ENCODE data around the gene NRXN3.

The NRXN3 gene

DNA sequence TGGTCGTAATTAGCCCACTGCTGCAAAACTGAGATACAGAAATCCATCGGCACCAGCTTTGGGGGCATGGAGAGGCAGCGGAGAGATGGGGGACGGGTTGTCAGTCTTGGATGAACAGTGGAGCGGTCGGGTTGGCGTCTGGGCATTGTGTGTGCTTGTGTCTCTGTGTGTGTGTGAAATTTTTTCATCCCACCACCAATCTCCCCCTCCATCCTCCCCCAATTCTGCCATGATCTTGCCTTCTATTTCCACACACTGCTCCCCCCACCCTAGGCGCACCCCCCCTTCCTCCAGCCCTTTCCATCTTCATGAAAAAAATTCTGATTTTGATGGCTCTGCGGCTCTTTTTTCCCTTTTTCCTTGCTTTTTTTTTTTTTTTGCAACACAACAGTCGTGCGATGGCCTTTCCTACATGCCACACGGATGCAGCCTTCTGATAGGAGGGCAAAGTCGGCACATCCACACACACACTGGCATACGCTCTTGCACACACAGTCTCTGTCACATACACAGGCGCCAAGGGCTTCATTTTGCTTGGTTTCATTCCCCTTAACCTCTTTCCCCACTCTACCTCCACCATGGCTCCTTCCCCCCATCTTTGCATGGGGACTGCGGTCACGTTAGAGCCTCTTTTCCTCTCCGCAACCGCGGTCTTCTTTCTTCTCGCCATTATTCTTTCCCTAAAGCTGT is 3.3 kb downstream of the NRXN3 start:
- no peak for DNase-seq (ENCODE audit: low read depth)

DNA sequence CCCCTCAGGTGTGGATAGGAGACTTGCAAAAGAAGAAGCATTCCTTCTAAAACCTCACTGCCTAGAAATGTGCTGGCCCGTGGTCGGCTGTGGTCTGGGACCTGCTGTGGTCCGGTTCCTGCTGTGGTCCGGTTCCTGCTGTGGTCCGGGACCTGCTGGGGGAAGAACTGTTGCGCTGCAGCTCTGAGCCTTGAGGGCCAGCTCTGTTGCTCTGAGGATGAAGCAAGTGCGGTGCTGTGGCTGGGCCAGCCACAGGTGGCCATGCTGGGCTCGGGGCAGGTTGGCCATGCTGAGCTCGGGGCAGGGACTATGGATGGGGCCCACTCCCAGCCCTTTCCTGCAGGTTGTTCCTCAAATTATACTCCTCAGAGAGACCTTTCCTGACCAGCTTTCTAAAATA is 5.2 kb downstream of the NRXN3 start:
- DNase-seq (ENCODE audit: low read depth) = no peak

DNA sequence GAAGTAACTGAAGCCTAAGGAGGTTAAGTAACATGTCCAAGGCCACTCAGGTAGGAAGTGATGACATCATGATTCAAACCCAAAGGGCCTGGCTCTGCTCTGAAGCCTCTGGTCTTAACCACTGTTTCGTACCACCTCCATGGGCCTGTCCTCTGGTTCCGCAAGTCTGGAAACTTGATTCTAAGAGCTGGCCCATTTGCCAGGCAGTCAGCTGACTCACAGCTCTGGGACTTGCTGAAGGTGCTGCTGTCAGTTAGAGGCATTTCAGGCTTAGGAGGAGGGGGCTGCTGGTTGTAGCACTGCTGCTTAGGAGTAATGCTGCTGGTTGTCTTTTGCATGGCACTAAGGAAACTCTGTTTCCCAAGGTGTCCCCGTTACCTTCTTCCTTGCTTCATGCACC is 7.9 kb downstream of the NRXN3 start:
- no peak for DNase-seq (ENCODE audit: low read depth)

- DNase-seq (ENCODE audit: low read depth) = no peak
Measured at GRCh38 chr14:78178971-78179370, 8.8 kb downstream of the NRXN3 start.

- no peak for DNase-seq (ENCODE audit: low read depth)
Measured at GRCh38 chr14:78181270-78181669, 11.1 kb downstream of the NRXN3 start.

- DNase-seq (ENCODE audit: low read depth) = no peak
Measured at GRCh38 chr14:78182722-78183121, 12.5 kb downstream of the NRXN3 start.

GRCh38 chr14:78184157-78184556 is 14.0 kb downstream of the NRXN3 start:
- DNase-seq (ENCODE audit: low read depth) = no peak

GRCh38 chr14:78186277-78186676 is 16.1 kb downstream of the NRXN3 start:
- DNase-seq (ENCODE audit: low read depth) = no peak

DNA sequence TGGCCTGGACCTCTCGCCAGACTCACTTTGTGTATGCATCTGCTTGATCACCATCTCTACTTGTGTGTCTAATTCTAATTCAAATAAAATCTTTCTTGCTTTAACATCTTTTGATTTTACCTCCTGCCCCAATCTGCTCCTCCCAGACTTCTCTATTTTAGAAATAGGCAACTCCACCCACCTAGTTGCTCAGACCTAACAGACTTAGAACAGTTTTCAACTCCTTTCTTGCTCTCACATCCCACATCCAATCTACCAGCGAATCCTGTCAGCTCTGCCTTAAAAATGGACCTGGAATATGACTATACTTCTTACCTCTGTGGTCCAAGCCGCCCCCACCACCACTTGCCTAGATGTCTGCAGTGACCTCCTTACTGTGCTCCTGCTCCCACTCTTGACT is 18.7 kb downstream of the NRXN3 start:
- no peak for DNase-seq (ENCODE audit: low read depth)

- DNase-seq (ENCODE audit: low read depth) = no peak
Measured at GRCh38 chr14:78195431-78195830, 25.3 kb downstream of the NRXN3 start.

- no peak for DNase-seq (ENCODE audit: low read depth)
Measured at GRCh38 chr14:78196323-78196722, 26.1 kb downstream of the NRXN3 start.

DNA sequence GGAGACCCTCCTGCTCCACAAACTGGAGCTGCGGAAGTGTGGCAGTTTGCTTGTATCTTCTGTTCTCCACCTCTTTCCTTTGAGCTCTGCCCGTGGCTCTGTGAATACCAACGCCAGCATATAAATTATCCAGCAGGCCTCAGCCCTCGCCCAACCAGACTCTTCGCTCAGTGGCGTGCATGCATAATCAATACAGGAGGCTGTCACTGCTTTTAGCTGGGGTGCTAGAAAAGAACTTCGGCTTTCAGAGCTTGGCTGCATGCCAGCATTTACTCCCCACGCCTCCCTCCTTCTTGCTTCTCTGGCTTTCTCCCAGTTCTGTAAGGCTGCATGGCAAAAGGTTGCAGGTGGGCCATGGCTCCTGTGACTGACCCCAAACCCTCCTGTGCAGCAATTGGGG is 26.9 kb downstream of the NRXN3 start:
- no peak for DNase-seq (ENCODE audit: low read depth)

DNA sequence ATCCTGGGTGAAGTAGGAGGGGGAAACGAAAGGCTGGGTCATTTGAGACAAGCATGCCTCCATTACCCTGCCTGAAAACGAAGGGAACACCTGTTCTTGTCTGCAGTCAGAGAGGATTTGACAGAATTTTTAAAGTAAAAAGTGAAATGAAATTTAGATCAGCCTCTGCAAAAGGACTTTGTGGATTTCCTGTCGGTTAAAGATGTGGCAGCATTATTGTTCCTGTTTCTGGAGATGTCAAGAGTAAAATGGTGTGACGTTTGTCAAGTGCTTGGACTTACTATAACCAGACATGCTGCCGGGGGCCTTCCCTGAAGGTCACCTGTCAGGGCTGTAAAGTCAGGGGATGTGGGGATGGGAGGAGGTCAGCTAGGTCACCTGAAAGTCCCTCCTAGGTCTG is 32.0 kb downstream of the NRXN3 start:
- no peak for DNase-seq (ENCODE audit: low read depth)

DNA sequence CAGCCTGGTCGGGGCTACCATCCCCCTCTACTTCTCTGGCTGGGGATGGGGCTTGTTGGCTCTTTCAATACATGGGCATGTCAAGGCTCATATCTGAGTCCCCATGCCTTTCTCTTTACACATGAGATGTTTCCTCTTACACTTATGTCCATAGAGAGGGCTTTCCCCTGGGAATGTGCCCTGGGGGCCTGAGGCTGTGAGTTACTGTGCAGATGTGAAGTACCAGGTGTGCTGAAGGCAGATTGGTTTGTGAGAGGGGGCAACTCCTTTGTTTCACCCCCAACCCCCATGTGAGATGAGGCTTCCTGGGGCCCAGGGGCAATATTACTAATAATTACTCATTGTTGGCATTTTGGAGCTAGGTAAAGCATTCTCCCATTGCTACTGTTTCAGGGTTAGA is 32.8 kb downstream of the NRXN3 start:
- no peak for DNase-seq (ENCODE audit: low read depth)

- no peak for DNase-seq (ENCODE audit: low read depth)
Measured at GRCh38 chr14:78207414-78207813, 37.2 kb downstream of the NRXN3 start.

DNA sequence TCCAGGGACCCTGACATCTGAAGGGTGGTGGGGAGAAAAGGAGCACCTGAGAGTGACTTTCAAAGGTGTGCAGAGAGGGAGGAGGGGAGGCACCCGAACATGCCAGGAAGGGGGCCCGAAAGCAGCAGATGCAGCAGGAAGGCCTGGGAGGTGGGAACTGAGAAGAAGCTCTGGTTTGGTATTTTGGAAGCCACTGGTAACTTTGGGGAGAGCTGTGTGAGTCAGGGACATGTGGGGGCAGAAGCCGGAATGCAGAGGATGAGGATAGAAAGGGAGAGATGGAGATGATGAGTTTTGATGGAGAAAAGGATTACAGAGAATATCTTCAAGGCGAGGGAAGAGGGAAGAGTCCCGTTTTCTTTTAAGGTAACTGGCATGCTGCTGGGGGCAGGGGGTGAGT is 50.1 kb downstream of the NRXN3 start:
- DNase-seq (ENCODE audit: low read depth) = no peak

DNA sequence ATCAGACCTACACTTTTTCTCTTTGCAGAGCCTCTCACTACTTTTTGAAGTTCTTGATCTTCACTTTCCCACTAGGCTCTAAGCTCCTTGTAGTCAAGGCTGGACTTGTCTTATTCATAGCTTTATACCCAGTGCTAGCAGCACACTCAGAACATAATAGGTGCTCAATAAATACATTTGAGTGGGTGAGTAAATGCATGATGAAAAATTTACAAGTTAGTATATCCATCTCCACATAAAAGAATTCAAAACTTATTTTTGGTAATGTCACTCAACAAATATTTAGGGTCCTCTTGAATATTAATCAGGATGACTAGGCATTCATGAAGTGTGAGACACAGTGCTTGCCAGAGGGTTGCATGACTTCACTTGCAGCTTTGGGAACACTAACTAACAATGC is 52.6 kb downstream of the NRXN3 start:
- no peak for DNase-seq (ENCODE audit: low read depth)

- no peak for DNase-seq (ENCODE audit: low read depth)
Measured at GRCh38 chr14:78227248-78228077, 57.3 kb downstream of the NRXN3 start.

GRCh38 chr14:78228702-78229327 is 58.6 kb downstream of the NRXN3 start:
- DNase-seq (ENCODE audit: low read depth) = no peak

- DNase-seq (ENCODE audit: low read depth) = no peak
Measured at GRCh38 chr14:78232231-78233000, 62.2 kb downstream of the NRXN3 start.

- no peak for DNase-seq (ENCODE audit: low read depth)
Measured at GRCh38 chr14:78238141-78238540, 68.0 kb downstream of the NRXN3 start.

DNA sequence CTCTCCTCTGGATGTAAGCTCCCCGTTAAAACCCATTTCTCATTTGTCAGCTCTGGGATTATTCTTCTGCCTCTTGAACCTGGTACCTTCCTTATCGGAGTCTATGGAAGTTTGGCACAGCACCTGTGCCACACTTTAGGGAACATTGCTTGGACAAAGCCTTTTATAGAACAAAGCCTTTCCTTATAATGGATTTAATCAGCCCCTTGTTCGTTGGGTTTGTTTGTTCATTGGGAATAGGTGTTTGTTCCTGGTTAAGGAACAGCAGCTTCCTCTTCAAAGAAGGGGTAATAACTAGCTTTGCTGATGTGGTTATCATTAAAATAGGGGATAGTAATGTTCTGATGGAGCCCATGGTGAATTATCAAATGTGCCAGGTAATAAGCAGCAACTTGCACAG is 70.4 kb downstream of the NRXN3 start:
- DNase-seq (ENCODE audit: low read depth) = no peak

Measured in T-helper 22 cell (primary cell).